ENCODE measurements around the gene UBAC2. TPM values are rescaled to one million over a fixed set of nuclear protein-coding genes. Genes with fewer than 3 reads are reported as not detected.
"Not testable (repeated sequence)": the region's sequence is repeated elsewhere in the genome, so short reads cannot be mapped to it uniquely, and the experiment has no call there.

The UBAC2 gene
- total and polyA plus RNA-seq, 2 donors (not counting 1 experiment from before 2014, with no cell fraction given) = 32.4 to 87.4 TPM

DNA sequence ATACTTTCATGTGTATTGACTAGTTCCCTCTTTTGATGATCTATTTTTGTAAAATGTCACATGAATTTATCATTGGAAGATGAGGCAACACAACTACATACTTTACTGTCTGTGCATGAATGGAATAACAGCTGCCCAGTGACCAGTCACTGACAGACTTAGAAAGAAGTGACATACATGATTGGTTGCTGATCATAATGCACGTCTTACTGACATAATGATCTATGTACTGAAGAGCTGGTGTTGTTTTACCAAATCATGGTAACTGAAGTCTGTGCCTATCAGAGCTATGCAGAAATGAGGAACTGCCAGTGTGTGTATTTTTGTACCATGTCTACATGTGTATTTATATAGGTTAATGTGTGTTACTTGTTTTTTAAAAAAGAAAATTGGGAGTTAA lies 31.1 kb downstream of the UBAC2 start:
- TF ChIP-seq, protein P1, sequence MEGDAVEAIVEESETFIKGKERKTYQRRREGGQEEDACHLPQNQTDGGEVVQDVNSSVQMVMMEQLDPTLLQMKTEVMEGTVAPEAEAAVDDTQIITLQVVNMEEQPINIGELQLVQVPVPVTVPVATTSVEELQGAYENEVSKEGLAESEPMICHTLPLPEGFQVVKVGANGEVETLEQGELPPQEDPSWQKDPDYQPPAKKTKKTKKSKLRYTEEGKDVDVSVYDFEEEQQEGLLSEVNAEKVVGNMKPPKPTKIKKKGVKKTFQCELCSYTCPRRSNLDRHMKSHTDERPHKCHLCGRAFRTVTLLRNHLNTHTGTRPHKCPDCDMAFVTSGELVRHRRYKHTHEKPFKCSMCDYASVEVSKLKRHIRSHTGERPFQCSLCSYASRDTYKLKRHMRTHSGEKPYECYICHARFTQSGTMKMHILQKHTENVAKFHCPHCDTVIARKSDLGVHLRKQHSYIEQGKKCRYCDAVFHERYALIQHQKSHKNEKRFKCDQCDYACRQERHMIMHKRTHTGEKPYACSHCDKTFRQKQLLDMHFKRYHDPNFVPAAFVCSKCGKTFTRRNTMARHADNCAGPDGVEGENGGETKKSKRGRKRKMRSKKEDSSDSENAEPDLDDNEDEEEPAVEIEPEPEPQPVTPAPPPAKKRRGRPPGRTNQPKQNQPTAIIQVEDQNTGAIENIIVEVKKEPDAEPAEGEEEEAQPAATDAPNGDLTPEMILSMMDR (conservative IDR thresholded peaks at IDR 0.05 in 1 of 2, IDR thresholded peaks at IDR 0.05 in 1 of 2; ENCODE audit: low read depth in 1 of 2, low read length in 2 of 2) = no peak
- TF ChIP-seq EZH2 (IDR thresholded peaks at IDR 0.05; ENCODE audit: low read length, missing control alignments) = no peak
- Histone ChIP-seq H3K79me2 (ENCODE audit: control insufficient read depth, insufficient read depth, low read length) (peaks cover 7% of the 10 kb centered on the region), H3K4me3 (replicated peaks in 1 of 4; ENCODE audit: control extremely low read depth in 1 of 4, insufficient read depth in 1 of 4, low read depth in 3 of 4, low read length in 4 of 4) (no peak overlapping the region), H3K27me3 (ENCODE audit: control insufficient read depth, insufficient read depth, low read length) (no peaks in the 10 kb centered on the region), H3K4me2 (ENCODE audit: extremely low read depth, insufficient read depth, low read length) (no peak overlapping the region), H3K9ac (ENCODE audit: insufficient read depth, low read length) (no peak overlapping the region), H4K20me1 (ENCODE audit: control insufficient read depth, extremely low read depth, insufficient read depth, low read length) (no peaks in the 10 kb centered on the region), H2AFZ (ENCODE audit: low read length) (no peak overlapping the region), H3K27ac (ENCODE audit: insufficient read depth, low read length) (no peak overlapping the region), H3K4me1 (ENCODE audit: control insufficient read depth, extremely low read depth, insufficient read depth, low read length) (peaks cover 5% of the 10 kb centered on the region), H3K9me3 (ENCODE audit: control insufficient read depth, insufficient read depth, low read depth, low read length) (no peaks in the 10 kb centered on the region), H3K36me3 (ENCODE audit: control insufficient read depth, insufficient read depth, low read length) (no peaks in the 10 kb centered on the region)
- no peak for DNase-seq (ENCODE audit: low read depth in 2 of 2)

- no peak for TF ChIP-seq EZH2 (IDR thresholded peaks at IDR 0.05; ENCODE audit: low read length, missing control alignments)
- TF ChIP-seq, protein P1 (conservative IDR thresholded peaks at IDR 0.05 in 1 of 2, IDR thresholded peaks at IDR 0.05 in 1 of 2; ENCODE audit: low read depth in 1 of 2, low read length in 2 of 2) = no peak
Measured at GRCh38 chr13:99237981-99238662, 37.5 kb downstream of the UBAC2 start.

DNA sequence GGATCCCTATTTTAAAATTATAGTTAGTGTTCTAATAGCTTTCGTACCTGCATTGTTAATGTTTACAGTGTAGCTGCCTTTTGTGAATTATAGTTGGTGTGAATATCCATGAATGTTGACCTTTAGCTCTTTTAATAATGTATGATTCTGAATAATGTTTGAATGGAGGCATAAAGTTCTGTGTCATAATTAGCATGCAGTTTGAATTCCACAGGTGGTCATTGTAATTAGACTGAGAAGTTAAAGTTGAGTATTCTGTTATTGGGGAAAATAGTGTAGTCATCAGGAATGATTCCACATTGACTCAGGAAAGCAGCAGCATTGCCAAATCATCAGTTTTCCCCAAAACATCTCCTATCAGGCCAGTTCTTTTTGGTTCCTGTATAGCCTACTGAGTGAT lies 45.4 kb downstream of the UBAC2 start:
- no peak overlapping the region for H3K4me2 ChIP-seq (ENCODE audit: extremely low read depth, insufficient read depth, low read length)
- no peaks in the 10 kb centered on the region for H3K27me3 ChIP-seq (ENCODE audit: control insufficient read depth, insufficient read depth, low read length)
- H3K9me3 ChIP-seq (ENCODE audit: control insufficient read depth, insufficient read depth, low read depth, low read length) = no peaks in the 10 kb centered on the region
- H3K79me2 ChIP-seq (ENCODE audit: control insufficient read depth, insufficient read depth, low read length) = no peaks in the 10 kb centered on the region
- no peak overlapping the region for H2AFZ ChIP-seq (ENCODE audit: low read length)
- no peaks in the 10 kb centered on the region for H4K20me1 ChIP-seq (ENCODE audit: control insufficient read depth, extremely low read depth, insufficient read depth, low read length)
- no peaks in the 10 kb centered on the region for H3K36me3 ChIP-seq (ENCODE audit: control insufficient read depth, insufficient read depth, low read length)
- H3K27ac ChIP-seq (ENCODE audit: insufficient read depth, low read length) = no peak overlapping the region
- DNase-seq (ENCODE audit: low read depth in 2 of 2) = no peak
- no peak overlapping the region for H3K4me3 ChIP-seq (replicated peaks in 1 of 4; ENCODE audit: control extremely low read depth in 1 of 4, insufficient read depth in 1 of 4, low read depth in 3 of 4, low read length in 4 of 4)
- TF ChIP-seq EZH2 (IDR thresholded peaks at IDR 0.05; ENCODE audit: low read length, missing control alignments) = no peak
- TF ChIP-seq, protein P1 (conservative IDR thresholded peaks at IDR 0.05 in 1 of 2, IDR thresholded peaks at IDR 0.05 in 1 of 2; ENCODE audit: low read depth in 1 of 2, low read length in 2 of 2) = no peak
- H3K9ac ChIP-seq (ENCODE audit: insufficient read depth, low read length) = no peak overlapping the region
- no peaks in the 10 kb centered on the region for H3K4me1 ChIP-seq (ENCODE audit: control insufficient read depth, extremely low read depth, insufficient read depth, low read length)

More at GRCh38 chr13:99237981-99238662, 37.5 kb downstream of the UBAC2 start:
- Histone ChIP-seq H2AFZ (ENCODE audit: low read length) (no peak overlapping the region), H3K9me3 (ENCODE audit: control insufficient read depth, insufficient read depth, low read depth, low read length) (no peaks in the 10 kb centered on the region), H3K27ac (ENCODE audit: insufficient read depth, low read length) (no peak overlapping the region), H3K36me3 (ENCODE audit: control insufficient read depth, insufficient read depth, low read length) (no peaks in the 10 kb centered on the region), H3K4me1 (ENCODE audit: control insufficient read depth, extremely low read depth, insufficient read depth, low read length) (no peaks in the 10 kb centered on the region), H3K9ac (ENCODE audit: insufficient read depth, low read length) (no peak overlapping the region), H3K4me2 (ENCODE audit: extremely low read depth, insufficient read depth, low read length) (no peak overlapping the region), H3K79me2 (ENCODE audit: control insufficient read depth, insufficient read depth, low read length) (no peaks in the 10 kb centered on the region), H3K27me3 (ENCODE audit: control insufficient read depth, insufficient read depth, low read length) (no peaks in the 10 kb centered on the region), H4K20me1 (ENCODE audit: control insufficient read depth, extremely low read depth, insufficient read depth, low read length) (no peaks in the 10 kb centered on the region), H3K4me3 (replicated peaks in 1 of 4; ENCODE audit: control extremely low read depth in 1 of 4, insufficient read depth in 1 of 4, low read depth in 3 of 4, low read length in 4 of 4) (no peak overlapping the region)
- no peak for DNase-seq (ENCODE audit: low read depth in 2 of 2)

GRCh38 chr13:99249178-99249577 lies 48.5 kb downstream of the UBAC2 start:
- DNase-seq (ENCODE audit: low read depth in 2 of 2) = peak in 1 of 2 donors; percentile 25
- not testable (repeated sequence) for H3K79me2 ChIP-seq (ENCODE audit: control insufficient read depth, insufficient read depth, low read length); H3K9me3 ChIP-seq (ENCODE audit: control insufficient read depth, insufficient read depth, low read depth, low read length); H3K4me3 ChIP-seq (replicated peaks in 1 of 4; ENCODE audit: control extremely low read depth in 1 of 4, insufficient read depth in 1 of 4, low read depth in 3 of 4, low read length in 4 of 4); H3K36me3 ChIP-seq (ENCODE audit: control insufficient read depth, insufficient read depth, low read length); H3K4me1 ChIP-seq (ENCODE audit: control insufficient read depth, extremely low read depth, insufficient read depth, low read length); H3K4me2 ChIP-seq (ENCODE audit: extremely low read depth, insufficient read depth, low read length); H3K9ac ChIP-seq (ENCODE audit: insufficient read depth, low read length); H3K27me3 ChIP-seq (ENCODE audit: control insufficient read depth, insufficient read depth, low read length); H3K27ac ChIP-seq (ENCODE audit: insufficient read depth, low read length); H4K20me1 ChIP-seq (ENCODE audit: control insufficient read depth, extremely low read depth, insufficient read depth, low read length); H2AFZ ChIP-seq (ENCODE audit: low read length)

DNA sequence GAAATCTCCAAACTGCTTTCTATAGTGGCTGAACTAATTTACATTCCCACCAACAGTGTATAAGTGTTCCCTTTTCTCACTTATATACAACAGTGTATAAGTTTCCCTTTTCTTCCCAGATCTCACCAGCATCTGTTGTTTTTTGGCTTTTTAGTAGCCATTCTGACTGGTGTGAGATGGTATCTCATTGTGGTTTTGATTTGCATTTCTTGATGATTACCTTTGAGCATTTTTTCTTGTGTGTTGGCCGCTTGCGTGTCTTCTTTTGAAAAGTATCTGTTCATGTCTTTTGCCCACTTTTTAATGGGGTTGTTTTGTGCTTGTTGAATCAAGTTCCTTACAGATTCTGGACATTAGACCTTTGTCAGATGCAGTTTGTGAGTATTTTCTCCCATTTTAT lies 49.0 kb downstream of the UBAC2 start:
- H3K27ac ChIP-seq (ENCODE audit: insufficient read depth, low read length); H3K9me3 ChIP-seq (ENCODE audit: control insufficient read depth, insufficient read depth, low read depth, low read length); H3K27me3 ChIP-seq (ENCODE audit: control insufficient read depth, insufficient read depth, low read length); H3K79me2 ChIP-seq (ENCODE audit: control insufficient read depth, insufficient read depth, low read length); H4K20me1 ChIP-seq (ENCODE audit: control insufficient read depth, extremely low read depth, insufficient read depth, low read length); H3K36me3 ChIP-seq (ENCODE audit: control insufficient read depth, insufficient read depth, low read length); H3K4me1 ChIP-seq (ENCODE audit: control insufficient read depth, extremely low read depth, insufficient read depth, low read length); H2AFZ ChIP-seq (ENCODE audit: low read length); H3K4me2 ChIP-seq (ENCODE audit: extremely low read depth, insufficient read depth, low read length); H3K4me3 ChIP-seq (replicated peaks in 1 of 4; ENCODE audit: control extremely low read depth in 1 of 4, insufficient read depth in 1 of 4, low read depth in 3 of 4, low read length in 4 of 4); H3K9ac ChIP-seq (ENCODE audit: insufficient read depth, low read length): not testable (repeated sequence)
- DNase-seq (ENCODE audit: low read depth in 2 of 2) = peak in 1 of 2 donors; percentile 48

Data from fibroblast of lung (primary cell).